ENCODE results near the gene NAT16.
"Not testable (repeated sequence)": the region's sequence is repeated elsewhere in the genome, so short reads cannot be mapped to it uniquely, and the experiment has no call there.

NAT16 gene

GRCh38 chr7:101156866-101157589 is 23.1 kb downstream of the NAT16 start:
- no peak for DNase-seq

GRCh38 chr7:101156277-101156676 is 23.8 kb downstream of the NAT16 start:
- no peak for DNase-seq

- no peak for DNase-seq
Measured at GRCh38 chr7:101155303-101155702, 24.8 kb downstream of the NAT16 start.

GRCh38 chr7:101154693-101155102 is 25.4 kb downstream of the NAT16 start:
- no peak for DNase-seq

- DNase-seq: peak; percentile 94 to 96
Measured at GRCh38 chr7:101153969-101154692, 26.0 kb downstream of the NAT16 start, which contains the start of gene AP1S1. TSS of gene AP1S1 (plus strand) at chr7:101154476. CDS start at chr7:101154515, 39 bp downstream.

- DNase-seq: no peak
Measured at GRCh38 chr7:101151908-101152651, 28.0 kb downstream of the NAT16 start.

- no peak for DNase-seq
Measured at GRCh38 chr7:101140746-101141382, 39.2 kb downstream of the NAT16 start.

- DNase-seq: no peak
Measured at GRCh38 chr7:101140339-101140699, 39.8 kb downstream of the NAT16 start.

DNA sequence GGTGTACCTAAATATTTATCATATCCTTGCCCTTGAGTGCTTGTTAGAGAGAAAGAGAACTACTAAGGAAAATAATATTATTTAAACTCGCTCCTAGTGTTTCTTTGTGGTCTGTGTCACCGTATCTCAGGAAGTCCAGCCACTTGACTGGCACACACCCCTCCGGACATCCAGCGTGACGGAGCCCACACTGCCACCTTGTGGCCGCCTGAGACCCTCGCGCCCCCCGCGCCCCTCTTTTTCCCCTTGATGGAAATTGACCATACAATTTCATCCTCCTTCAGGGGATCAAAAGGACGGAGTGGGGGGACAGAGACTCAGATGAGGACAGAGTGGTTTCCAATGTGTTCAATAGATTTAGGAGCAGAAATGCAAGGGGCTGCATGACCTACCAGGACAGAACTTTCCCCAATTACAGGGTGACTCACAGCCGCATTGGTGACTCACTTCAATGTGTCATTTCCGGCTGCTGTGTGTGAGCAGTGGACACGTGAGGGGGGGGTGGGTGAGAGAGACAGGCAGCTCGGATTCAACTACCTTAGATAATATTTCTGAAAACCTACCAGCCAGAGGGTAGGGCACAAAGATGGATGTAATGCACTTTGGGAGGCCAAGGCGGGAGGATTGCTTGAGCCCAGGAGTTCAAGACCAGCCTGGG is 41.8 kb downstream of the NAT16 start:
- peak; percentile 85 to 90 for DNase-seq

GRCh38 chr7:101137651-101138212 is 42.4 kb downstream of the NAT16 start:
- no peak for DNase-seq

GRCh38 chr7:101134399-101134980 is 45.6 kb downstream of the NAT16 start:
- DNase-seq: no peak

DNA sequence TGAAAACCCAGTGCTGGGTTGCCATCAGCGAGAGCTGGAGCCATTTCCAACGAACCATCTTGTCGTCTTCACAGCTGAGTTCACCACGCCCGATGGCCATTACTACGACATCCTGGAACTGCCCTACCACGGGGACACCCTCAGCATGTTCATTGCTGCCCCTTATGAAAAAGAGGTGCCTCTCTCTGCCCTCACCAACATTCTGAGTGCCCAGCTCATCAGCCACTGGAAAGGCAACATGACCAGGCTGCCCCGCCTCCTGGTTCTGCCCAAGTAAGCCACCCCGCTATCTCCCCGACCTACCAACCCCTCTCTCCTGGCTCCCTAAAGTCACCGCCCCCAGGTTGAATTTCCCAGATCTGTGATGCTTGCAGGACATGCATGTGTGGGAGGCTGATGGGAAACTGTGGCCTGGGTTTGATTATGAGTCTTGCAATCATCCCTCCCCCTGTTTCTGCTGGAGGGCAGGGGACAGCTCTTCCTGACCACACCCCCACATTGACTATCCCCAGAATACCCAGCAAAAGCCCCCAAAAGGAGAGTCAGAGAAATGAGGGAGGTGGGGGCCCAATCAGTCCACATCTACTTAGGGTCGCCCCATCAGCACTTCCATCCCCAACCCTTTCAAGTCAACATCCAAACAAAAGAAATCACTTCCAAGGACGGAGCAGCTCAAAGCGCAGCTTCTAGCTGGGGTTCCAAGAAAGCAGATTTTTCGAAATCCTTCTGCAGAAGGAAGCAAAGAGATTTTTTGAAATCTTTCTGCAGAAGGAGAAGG is 46.3 kb downstream of the NAT16 start:
- no peak for DNase-seq

- DNase-seq: not testable (repeated sequence)
Measured at GRCh38 chr7:101132626-101133600, 47.2 kb downstream of the NAT16 start.

DNA sequence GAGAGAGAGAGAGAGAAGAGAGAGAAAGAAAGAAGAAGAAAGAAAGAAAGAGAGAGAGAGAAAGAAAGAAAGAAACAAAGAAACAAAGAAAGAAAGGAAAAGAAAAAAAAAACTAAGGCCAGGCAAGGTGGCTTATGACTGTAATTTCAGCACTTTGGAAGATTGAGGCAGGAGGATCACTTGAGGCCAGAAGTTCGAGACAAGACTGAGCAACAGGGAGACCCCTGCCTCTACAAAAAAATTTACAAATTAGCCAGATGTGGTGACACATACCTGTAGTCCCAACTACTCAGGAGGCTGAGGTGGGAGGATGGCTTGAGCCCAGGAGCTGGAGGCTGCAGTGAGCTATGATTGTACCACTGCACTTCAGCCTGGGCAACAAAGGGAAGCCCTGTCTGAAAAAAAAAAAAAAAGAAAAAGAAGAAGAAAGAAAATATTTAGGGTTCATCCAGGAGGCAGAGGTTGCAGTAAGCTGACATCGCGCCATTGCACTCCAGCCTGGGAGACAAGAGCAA is 50.4 kb downstream of the NAT16 start:
- no peak for DNase-seq

DNA sequence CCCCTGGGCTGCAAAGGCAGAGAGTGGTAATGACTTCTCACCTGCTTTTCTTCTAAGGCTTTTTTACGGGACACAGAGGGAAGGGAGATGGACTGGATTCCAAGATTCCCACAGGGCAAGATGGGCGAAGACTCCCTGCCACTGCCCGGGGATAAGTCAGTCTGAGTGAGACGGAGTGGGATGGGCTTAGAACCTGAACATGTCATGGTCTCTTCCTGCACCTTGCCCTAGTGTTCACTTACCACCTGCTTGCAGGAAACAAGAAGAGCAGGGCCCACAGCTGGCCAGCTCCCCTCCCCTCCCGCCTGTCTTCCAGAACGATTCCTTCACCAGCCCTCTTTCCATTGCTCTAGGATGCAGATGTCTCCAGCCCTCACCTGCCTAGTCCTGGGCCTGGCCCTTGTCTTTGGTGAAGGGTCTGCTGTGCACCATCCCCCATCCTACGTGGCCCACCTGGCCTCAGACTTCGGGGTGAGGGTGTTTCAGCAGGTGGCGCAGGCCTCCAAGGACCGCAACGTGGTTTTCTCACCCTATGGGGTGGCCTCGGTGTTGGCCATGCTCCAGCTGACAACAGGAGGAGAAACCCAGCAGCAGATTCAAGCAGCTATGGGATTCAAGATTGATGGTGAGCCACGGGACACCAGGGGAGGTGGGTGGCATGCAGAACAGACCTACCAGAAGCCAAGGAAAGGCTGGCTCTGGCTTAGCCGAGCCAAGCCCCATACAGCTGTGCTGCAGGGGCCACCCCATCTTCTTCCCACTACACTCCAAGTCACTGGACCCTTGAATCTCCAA is 51.9 kb downstream of the NAT16 start:
- no peak for DNase-seq

DNA sequence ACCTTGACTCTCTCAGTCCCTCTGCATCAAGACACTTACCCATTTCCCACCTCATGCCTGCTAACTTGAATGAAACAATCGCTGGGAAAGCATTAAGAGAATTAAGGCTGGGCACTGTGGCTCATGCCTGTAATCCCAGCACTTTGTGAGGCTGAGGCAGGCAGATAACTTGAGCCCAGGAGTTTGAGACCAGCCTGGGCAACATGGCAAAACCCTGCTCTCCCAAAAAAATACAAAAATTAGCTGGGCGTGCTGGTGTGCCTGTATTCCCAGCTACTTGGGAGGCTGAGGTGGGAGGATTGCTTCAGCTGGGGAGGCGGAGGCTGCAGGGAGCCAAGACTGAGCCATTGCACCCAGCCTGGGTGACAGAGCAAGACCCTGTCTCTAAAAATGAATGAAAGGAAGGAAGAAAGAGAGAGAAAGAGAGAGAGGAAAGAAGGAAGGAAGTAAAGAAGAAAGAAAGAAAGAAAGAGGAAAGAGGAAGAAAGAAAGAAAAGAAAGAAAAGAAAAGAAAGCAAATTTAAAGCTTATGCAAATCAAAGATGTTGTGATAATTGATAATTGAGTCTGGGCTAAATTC is 52.5 kb downstream of the NAT16 start:
- no peak for DNase-seq

DNA sequence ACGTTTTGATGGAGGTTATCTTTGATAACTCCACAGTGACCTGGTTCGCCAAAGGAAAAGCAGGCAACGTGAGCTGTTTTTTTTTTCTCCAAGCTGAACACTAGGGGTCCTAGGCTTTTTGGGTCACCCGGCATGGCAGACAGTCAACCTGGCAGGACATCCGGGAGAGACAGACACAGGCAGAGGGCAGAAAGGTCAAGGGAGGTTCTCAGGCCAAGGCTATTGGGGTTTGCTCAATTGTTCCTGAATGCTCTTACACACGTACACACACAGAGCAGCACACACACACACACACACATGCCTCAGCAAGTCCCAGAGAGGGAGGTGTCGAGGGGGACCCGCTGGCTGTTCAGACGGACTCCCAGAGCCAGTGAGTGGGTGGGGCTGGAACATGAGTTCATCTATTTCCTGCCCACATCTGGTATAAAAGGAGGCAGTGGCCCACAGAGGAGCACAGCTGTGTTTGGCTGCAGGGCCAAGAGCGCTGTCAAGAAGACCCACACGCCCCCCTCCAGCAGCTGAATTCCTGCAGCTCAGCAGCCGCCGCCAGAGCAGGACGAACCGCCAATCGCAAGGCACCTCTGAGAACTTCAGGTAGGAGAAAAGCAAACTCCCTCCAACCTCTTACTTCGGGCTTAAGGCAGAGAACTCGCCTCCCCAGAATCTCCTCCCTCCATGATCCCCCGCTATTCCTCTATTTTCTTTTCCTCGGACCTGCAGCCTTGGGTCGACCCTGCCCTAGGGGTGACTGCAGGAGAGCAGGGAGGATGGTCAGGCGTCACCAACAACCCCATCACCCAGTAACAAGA is 53.2 kb downstream of the NAT16 start, which contains the start of gene SERPINE1:
TSS of gene SERPINE1 (plus strand) at position 454 of the 809 bp plus-strand sequence. CDS start 1,290 bp downstream, outside the sequence.
- DNase-seq: peak; percentile 38 to 43

Measured in activated CD4-positive, alpha-beta T cell treated with anti-CD3 and anti-CD28 coated beads, Interleukin-2, amount 50 U/mL, for 48 hours (primary cell).